GM18873 (cell line): ENCODE measurements around the gene PAOX.
"Not testable (repeated sequence)": the region's sequence is repeated elsewhere in the genome, so short reads cannot be mapped to it uniquely, and the experiment has no call there.

Source experiments
- ATAC-seq: cut with Tn5 transposase; IDR thresholded peaks from one replicate; pipeline ENCODE4 v1.9.1; 2021; ENCODE audit warnings: mild to moderate bottlenecking, moderate library complexity, moderate number of reproducible peaks; ENCODE audit not compliant: unreplicated experiment, low FRiP score

Gene PAOX

GRCh38 chr10:133379801-133380666 is 972 bp downstream of the PAOX start:
- no peak for ATAC-seq

- ATAC-seq = no peak
These were observed 2.0 kb downstream of the PAOX start for GRCh38 chr10:133381036-133381435.

GRCh38 chr10:133383551-133383950 is 4.5 kb downstream of the PAOX start:
- no peak for ATAC-seq

- no peak for ATAC-seq
These were observed 5.0 kb downstream of the PAOX start for GRCh38 chr10:133384071-133384470.

GRCh38 chr10:133385214-133385613 is 6.2 kb downstream of the PAOX start:
- no peak for ATAC-seq

GRCh38 chr10:133386951-133387350 is 7.9 kb downstream of the PAOX start:
- ATAC-seq = not testable (repeated sequence)

GRCh38 chr10:133388236-133388972 is 9.3 kb downstream of the PAOX start:
- no peak for ATAC-seq

GRCh38 chr10:133388973-133389818 is 10.1 kb downstream of the PAOX start:
- peak; percentile 86 for ATAC-seq

- no peak for ATAC-seq
These were observed 11.7 kb downstream of the PAOX start for GRCh38 chr10:133390597-133391248.

- ATAC-seq = no peak
These were observed 12.2 kb downstream of the PAOX start for GRCh38 chr10:133391249-133391635.

GRCh38 chr10:133391761-133392518 is 12.9 kb downstream of the PAOX start:
- no peak for ATAC-seq

- no peak for ATAC-seq
These were observed 14.5 kb downstream of the PAOX start for GRCh38 chr10:133393401-133394063.

GRCh38 chr10:133394064-133394663 is 15.1 kb downstream of the PAOX start, which contains the start of gene MTG1:
TSS of gene MTG1 (plus strand) at chr10:133394157. CDS start at chr10:133394221, 64 bp downstream.
- ATAC-seq = peak; percentile 67

GRCh38 chr10:133394801-133395221 is 15.7 kb downstream of the PAOX start:
- ATAC-seq = no peak

- ATAC-seq = no peak
These were observed 17.1 kb downstream of the PAOX start for GRCh38 chr10:133396035-133396624.

GRCh38 chr10:133397938-133398337 is 18.9 kb downstream of the PAOX start:
- ATAC-seq = no peak

- no peak for ATAC-seq
These were observed 20.1 kb downstream of the PAOX start for GRCh38 chr10:133399123-133399601.
